COR-L47 (cell line): ENCODE measurements around the gene KANK3.
"Not testable (repeated sequence)": the region's sequence is repeated elsewhere in the genome, so short reads cannot be mapped to it uniquely, and the experiment has no call there.

Experiments
- DNase-seq: peaks from one replicate; lab custom pipeline; 2025; lab: John Stamatoyannopoulos, UW

The KANK3 gene

GRCh38 chr19:8370176-8371010, 27.3 kb upstream of the KANK3 start:
- DNase-seq = no peak

- DNase-seq = peak; percentile 58
These were observed 24.4 kb upstream of the KANK3 start for GRCh38 chr19:8367327-8368001.

DNA sequence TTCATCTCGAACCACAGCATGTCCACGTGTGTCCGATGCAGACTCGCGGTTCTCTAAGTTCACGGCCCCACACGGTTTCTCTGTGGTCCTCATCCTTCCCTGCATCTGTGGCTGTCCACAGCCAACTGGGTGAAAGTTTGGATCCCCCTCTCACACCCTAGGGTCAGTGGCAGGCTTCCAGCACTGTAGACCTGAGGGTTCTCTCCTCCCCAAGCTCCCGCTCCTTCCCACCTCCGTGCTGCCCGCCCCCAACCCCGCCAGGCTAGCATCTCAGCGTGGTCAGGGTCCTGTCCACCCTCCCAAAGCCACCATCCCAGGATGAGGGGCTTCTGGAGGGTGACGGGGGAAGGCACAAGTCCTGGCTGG, 23.9 kb upstream of the KANK3 start:
- no peak for DNase-seq

GRCh38 chr19:8366121-8366581, 23.1 kb upstream of the KANK3 start:
- no peak for DNase-seq

- DNase-seq = no peak
These were observed 21.0 kb upstream of the KANK3 start, which contains the start of gene ANGPTL4 for GRCh38 chr19:8363803-8364771. TSS of gene ANGPTL4 (plus strand) at chr19:8364155. CDS start at chr19:8364322, 167 bp downstream.

DNA sequence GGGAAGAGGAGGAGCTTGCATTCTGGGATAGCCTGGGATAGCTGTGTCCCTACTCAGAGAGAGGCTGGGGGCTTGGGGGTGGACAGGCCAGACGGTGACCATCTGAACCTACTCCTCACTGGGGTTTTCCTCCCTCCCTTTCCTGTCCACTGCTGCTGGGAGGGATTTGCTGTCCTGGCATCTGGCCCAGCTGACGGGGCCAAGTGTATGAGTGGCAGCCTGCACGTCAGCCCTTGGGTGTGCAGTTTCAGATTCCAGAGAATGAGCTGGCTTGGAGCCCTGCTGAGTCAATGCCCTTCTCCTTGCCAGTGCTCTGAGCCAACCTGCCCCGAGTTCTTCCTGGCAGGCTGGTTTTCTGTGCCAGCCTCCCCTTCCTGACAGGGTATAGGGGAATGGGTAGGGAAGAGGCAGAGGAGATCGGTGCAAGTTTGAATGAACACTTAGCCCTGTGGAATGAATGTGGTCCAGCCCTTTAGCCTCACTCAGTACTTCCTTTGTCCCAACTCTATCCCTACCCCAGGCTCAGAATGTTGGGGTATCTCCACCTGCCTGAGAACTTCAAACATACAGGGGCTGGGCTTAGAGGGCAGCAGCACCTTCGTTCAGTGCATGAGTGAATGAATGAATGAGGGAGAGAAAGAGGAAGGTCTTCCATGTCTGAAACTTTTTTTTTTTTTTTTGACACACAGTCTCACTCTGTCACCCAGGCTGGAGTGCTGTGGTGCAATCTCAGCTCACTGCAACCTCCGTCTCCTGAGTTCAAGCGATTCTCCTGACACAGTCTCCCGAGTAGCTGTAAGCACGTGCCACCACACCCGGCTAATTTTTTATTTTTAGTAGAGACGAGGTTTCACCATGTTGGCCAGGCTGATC, 19.1 kb upstream of the KANK3 start:
- peak; percentile 66 for DNase-seq

GRCh38 chr19:8360196-8360595, 17.1 kb upstream of the KANK3 start:
- no peak for DNase-seq

DNA sequence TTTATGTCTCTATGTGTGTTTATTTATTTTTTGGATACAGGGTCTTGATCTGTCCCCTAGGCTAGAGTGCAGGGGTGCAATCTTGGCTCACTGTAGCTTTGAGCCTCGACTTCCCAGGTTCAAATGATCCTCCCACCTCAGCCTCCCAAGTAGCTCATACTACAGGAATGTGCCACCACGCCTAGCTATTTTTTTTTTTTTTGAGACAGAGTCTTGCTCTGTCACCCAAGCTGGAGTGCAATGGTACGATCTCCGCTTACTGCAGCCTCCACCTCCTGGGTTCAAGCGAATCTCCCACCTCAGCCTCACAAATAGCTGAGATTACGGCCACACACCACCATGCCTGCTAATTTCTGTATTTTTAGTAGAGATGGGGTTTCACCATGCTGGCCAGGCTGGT, 15.9 kb upstream of the KANK3 start:
- no peak for DNase-seq

DNA sequence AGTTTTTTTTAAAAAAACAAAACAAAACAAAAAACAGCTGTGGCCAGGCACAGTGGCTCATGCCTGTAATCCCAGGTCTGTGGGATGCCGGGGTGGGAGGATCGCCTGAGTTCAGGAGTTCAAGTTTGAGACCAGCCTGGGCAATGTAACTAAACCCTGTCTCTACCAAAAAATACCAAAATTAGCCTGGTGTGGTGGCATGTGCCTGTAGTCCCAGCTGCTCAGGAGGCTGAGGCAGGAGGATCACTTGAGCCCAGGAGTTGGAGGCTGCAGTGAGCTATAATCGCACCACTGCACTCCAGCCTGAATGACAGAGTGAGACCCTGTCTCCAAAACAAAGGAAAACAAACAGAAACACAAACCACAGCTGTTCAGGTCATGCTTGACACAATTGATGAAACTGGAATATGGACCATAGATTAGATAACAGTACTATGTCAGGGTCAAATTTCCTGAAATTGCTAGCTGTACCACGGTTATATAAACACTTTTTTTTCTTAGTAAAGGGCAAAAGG, 14.0 kb upstream of the KANK3 start:
- no peak for DNase-seq

DNA sequence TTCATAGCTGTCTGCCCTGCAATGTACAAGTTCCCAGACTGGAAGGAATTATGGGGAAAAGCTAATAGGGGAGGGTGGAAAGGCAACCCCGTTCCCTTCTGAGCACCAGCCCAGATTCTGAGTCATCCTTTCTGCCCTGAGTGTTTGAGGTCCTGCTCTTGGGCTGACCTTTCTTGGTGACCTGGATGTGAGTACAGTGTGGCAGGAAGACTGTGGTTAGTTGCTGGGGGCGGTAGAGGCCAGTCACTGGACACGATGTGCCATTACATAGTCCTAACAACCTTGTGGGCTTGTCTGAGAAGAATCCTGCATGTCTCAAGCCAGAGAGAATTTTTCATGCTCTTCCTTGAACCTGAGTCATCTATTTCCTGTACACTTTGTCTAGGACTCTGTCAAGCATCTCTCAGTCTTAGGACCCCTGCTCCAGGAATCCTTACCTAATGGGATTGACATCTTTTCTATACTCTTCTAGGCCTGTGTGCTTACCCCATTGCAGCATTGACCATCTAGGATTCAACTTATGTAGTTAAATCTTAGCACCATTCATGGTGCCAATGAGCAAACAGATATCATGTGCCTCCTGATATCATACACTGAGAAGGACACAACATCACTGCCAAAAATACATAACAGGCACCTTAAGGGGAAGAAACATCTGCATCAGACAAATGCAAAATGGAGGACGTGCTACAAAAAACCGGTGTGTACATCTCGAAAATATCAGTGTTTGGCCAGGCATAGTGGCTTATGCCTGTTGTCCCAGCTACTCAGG, 12.8 kb upstream of the KANK3 start:
- DNase-seq = no peak

DNA sequence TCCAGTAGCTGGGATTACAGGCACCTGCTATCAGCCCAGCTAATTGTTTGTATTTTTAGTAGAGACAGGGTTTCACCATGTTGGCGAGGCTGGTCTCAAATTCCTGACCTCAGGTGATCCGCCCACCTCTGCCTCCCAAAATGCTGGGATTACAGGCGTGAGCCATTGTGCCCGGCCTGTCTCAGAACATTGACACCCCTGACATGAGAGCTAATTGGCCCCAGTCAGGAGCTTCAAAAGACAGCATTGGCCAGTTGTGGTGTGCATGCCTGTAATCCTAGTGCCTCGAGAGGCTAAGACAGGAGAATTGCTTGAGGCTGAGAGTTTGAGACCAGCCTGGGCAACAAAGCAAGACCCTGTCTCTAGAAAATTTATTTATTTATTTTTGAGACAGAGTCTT, 9.8 kb upstream of the KANK3 start:
- not testable (repeated sequence) for DNase-seq

DNA sequence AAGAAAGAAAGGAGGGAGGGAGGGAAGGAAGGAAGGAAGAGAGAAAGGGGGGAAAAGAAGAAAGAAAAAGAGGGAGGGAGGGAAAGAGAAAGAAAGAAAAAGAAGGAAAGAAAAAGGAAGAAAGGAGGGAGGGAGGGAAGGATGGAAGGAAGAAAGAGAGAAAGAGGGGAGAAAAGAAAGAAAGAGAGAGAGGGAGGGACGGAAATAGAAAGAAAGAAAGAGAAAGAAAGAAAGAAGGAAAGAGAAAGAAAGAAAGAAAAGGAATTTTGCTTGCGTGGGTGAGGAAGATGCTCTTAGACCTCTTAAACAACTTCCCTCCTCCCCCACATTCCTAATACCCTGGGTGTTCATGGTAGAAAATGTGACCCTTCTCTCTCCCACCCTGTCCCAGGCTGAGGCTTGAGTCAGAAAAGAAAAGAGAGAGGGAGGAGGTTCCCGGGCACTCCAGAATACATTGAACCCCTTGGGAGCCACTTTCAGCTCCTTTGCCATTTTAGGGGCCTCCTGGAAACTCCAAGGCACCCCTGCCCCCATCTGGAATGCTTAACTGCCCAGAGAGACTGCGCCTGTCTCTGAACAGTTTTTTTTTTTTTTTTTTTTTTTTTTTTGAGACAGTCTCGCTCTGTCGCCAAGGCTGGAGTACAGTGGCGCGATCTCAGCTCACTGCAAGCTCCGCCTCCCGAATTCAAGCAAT, 9.2 kb upstream of the KANK3 start:
- no peak for DNase-seq

DNA sequence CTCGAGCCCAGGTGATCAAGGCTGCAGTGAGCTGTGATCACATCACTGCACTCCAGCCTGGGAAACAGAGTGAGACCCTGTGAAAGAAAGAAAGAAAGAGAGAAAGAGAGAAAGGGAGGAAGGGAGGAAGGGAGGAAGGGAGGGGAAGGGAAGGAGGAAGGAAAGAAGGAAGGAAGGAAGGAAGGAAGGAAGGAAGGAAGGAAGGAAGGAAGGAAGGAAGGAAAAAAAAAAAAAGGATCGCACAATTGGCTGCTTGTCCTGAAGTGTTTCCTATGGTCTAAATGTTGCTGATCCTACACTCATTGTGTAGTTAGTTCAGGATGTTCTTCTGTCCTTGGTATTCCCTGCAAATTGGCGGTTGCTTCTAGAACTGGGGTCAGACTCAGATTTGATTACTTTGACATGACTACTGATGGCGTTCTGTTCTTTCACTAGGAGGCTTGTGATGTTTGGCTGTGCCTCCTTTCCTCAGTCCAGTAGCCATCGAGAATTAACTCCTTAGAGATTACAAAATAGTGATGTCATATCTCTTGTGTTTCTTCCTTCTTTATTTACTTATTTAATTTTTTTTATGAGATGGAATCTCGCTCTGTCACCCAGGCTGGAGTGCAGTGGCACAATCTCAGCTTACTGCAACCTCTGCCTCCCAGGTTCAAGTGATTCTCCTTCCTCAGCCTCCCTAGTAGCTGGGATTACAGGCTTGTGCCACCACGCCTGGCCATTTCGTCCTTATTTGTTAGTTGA, 6.7 kb upstream of the KANK3 start:
- DNase-seq = not testable (repeated sequence)

DNA sequence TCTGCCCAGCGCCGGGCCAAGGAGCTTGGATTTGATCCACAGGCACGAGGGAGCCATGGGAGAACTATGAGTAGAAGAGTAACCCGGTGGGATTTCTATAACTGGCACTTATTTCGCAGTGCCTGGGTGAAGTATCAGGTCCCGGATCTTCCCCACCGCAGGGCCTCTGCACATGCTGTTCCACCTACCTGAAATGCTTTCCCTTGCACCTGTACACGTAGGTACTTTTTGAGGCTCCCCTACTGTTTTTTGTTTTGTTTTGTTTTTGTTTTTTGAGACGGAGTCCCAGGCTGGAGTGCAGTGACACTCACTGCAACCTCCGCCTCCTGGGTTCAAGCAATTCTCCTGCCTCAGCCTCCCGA, 402 bp upstream of the KANK3 start:
- no peak for DNase-seq

DNA sequence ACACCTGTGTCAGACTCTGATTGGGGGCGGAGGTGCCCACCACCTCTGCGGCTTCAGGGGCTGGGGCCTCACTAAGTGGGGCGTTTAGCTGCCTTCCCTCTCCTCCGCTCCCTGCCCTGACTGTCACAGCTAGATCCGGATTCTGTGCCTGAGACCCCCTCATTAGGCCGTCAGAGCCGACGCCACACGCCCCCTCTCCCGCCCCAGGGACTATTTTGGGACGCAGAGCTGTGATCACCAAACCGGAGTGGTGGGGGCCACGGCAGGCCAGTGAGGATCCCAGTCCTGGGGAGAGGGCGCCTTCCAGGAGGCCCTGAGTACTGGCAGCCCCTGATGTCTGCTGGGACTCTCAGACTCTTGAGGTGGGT, 762 bp downstream of the KANK3 start:
- DNase-seq = no peak

DNA sequence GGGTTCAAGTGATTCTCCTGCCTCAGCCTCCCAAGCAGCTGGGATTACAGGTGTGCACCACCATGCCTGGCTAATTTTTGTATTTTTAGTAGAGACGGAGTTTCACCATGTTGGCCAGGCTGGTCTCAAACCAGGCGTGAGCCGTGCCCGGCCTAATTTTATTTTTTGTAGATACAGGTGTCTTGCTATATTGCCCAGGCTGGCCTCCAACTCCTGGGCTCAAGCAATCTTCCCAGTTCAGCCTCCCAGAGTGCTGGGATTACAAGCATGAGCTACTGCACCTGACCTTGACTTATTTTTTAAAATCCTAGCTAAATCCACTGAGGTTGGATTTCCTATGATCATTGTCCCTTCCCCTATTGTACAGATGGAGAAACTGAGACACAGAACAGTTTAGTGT, 1.6 kb downstream of the KANK3 start:
- DNase-seq = not testable (repeated sequence)

DNA sequence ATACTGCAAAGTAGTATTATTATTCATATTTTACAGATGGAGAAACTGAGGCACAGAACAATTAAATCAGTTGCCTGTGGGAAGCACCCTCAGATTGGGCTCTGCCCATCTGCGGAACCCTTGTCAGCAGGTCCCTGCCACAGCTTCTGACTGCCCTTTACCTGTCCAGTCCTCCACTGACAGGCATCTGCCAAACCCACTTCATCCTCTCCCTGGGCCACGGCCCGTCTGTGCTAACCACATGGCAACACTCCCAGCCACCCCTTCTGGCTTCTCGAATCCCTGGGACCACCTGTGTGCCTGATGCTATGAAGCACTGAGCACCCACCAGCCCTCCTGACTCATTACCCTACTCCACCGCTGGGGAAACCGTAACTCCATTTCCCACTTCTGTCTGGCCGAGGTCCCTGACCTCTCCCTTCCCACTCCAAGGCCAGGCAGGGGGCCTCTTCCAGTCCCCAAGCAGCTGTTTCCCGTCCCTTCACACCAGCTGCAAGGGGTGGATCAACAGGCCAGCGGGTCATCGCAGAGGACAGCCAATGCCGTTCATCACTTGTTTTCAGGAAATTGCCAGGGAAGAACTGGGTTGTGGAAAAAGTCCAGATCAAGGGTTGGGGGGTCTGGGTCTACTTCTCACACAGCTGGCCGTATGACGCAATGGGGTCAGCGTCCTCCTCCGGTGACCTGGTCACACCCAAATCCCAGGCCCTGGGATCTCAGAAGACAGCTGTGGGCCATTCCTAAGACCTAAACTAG, 2.5 kb downstream of the KANK3 start:
- DNase-seq = no peak

DNA sequence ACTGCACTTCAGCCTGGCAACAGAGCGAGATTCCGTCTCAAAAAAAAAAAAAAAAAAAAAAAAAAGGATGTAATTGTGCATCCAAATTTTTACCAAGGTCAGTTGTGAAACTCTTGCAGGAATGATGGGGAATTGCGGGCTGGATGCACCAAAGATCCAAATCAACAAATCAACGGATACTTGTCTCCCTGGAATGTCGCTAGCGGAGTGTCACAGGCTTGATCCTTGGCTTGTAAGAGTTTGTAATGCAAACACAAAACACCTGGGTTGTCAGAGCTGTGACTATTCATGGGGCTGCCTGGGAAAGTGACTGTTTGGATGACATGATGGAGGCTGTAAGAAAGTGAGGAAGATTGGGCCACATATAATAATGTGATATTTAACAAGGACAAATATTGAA, 4.2 kb downstream of the KANK3 start:
- no peak for DNase-seq
